H1 (cell line): ENCODE results near the gene PHLPP1. TPM values are rescaled to one million over a fixed set of nuclear protein-coding genes. Genes with fewer than 3 reads are reported as not detected.

Source experiments
- ATF3 ChIP-seq: IDR thresholded peaks from 2 replicates; pipeline ENCODE4 v1.6.1; 2011; ENCODE audit warnings: low read depth, mild to moderate bottlenecking, low read length; ENCODE audit not compliant: insufficient read depth
- RFX5 ChIP-seq: IDR thresholded peaks from 2 replicates; pipeline ENCODE4 v1.6.1; 2011; ENCODE audit warnings: low read depth, low read length, improper control_type of control experiment, borderline replicate concordance
- polyA plus RNA-seq, 7 experiments: library from polyadenylated mRNA; depleted of rRNA in 3 of 7; stranded (reverse) in 5 of 7; unstranded in 2 of 7; fragments of >200 nt in 5 of 7; fragments of 200-250 nt in 2 of 7; gene quantifications; 1 replicate in 5 of 7; 2 replicates in 1 of 7; 4 replicates in 1 of 7; pipeline versions ENCODE4 v1.2.1 to v1.2.3, GENCODE V29; 2011 to 2013; ENCODE audit warnings: missing spikeins in 2 of 7, mixed read lengths in 2 of 7
- total RNA-seq: library from RNA; stranded (reverse); fragmentation: NEBNext Ultra II Directional; extraction: Animal tissue kit (Norgen Biotek cat#: 25700); gene quantifications from 2 replicates; pipeline ENCODE4 v1.2.1, GENCODE V29; 2021

Gene PHLPP1
- total and polyA plus RNA-seq, 2 of the 8 experiments (the other 6 are each of a cell fraction or from before 2014, with no cell fraction given) = 28.0 to 66.3 TPM

DNA sequence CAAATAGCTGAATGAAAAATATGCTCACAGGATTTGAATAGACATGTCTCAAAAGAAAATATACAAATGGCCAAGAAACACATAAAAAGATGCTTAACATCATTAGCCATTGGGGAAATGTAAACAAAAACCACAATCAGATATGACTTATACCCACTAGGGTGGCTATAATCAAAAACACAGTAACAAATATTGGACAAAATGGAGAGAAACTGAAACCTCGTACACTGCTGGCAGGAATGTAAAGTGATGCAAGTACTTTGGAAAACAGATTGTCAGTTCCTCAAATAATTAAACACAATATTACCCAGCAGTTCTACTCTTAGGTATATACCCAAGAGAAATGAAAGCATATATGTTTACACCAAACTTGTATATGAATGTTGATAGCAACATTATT is 213.0 kb downstream of the PHLPP1 start (continued):
- no peak for TF ChIP-seq ATF3
- no peak for TF ChIP-seq RFX5
